ENCODE measurements around the gene ZNF608.

GRCh38 chr5:124728331-124728967, 18.0 kb downstream of the ZNF608 start:
- TF ChIP-seq ZBTB26 (CRISPR knock-in tag; IDR thresholded peaks at IDR 0.05) (no peak), ZFX (CRISPR knock-in tag; IDR thresholded peaks at IDR 0.05) (no peak), SMC3 (conservative IDR thresholded peaks at IDR 0.05; ENCODE audit: insufficient read depth, low read depth, low read length) (no peak), SFPQ (IDR thresholded peaks at IDR 0.05; ENCODE audit: low read depth, low read length) (no peak), CTCF (IDR thresholded peaks at IDR 0.05 in 2 of 3, conservative IDR thresholded peaks at IDR 0.05 in 1 of 3; ENCODE audit: insufficient read depth in 2 of 3, low read depth in 1 of 3, low read length in 3 of 3) (no peak)
